ENCODE data around the gene CHCHD4. TPM values are rescaled to one million over a fixed set of nuclear protein-coding genes. Genes with fewer than 3 reads are reported as not detected.

The CHCHD4 gene
- total and polyA plus RNA-seq, 2 of the 8 experiments (the other 6 are each of a cell fraction or from before 2014, with no cell fraction given), result 15.0 to 22.3 TPM

DNA sequence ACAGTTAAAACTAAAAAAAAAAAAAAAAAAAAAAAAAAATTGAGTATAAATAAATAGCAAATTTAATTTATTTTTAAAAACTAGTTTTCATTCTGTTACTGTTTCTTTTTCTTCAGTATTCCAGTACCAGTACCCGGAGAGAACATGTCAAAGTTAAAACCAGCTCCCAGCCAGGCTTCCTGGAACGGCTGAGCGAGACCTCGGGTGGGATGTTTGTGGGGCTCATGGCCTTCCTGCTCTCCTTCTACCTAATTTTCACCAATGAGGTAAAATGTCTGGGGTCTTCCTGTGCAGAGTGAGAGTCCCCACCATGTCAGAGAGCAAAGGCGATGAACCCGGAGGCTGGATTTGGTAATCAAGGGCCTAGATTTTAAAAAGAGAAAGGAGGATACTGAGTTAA is 4.6 kb upstream of the CHCHD4 start:
- H3K79me1 ChIP-seq (ENCODE audit: low read depth, low read length), result peaks cover 5% of the 10 kb centered on the region
- no peak overlapping the region for H2BK120ac ChIP-seq (replicated peaks; ENCODE audit: low read depth, low read length)
- no peak overlapping the region for H3K27ac ChIP-seq (ENCODE audit: low read depth, low read length)
- no peak overlapping the region for H3K56ac ChIP-seq (replicated peaks; ENCODE audit: insufficient read length, low read depth, low read length)
- no peak overlapping the region for H2BK12ac ChIP-seq (ENCODE audit: low read depth, low read length)
- no peak overlapping the region for H4K5ac ChIP-seq (ENCODE audit: insufficient read length, low read depth, low read length)
- peaks cover 6% of the 10 kb centered on the region; the same call in 1 of the 2 replicates for H3K23me2 ChIP-seq (ENCODE audit: low read depth, low read length)
- H3K4ac ChIP-seq (replicated peaks; ENCODE audit: insufficient read length, low read depth, low read length), result no peak overlapping the region
- peaks cover 12 to 30% (median 21%) of the 10 kb centered on the region in 4 experiments for H3K36me3 ChIP-seq (ENCODE audit: control insufficient read depth in 2 of 4, insufficient read depth in 4 of 4, low read length in 3 of 4)
- peaks cover 7 to 22% of the 10 kb centered on the region in 2 experiments for H3K79me2 ChIP-seq (ENCODE audit: control insufficient read depth in 1 of 2, insufficient read depth in 2 of 2, low read length in 2 of 2)
- H3K9ac ChIP-seq (replicated peaks in 1 of 4; ENCODE audit: extremely low read depth in 1 of 4, low read depth in 3 of 4, low read length in 3 of 4), result no peak overlapping the region
- no peak overlapping the region for H3K14ac ChIP-seq (ENCODE audit: insufficient read length)
- H2AK5ac ChIP-seq (ENCODE audit: low read depth, low read length), result no peak overlapping the region
- no peaks in the 10 kb centered on the region for H3K9me3 ChIP-seq (ENCODE audit: insufficient read depth in 2 of 2, low read depth in 1 of 2, low read length in 1 of 2)
- no peak overlapping the region for H4K8ac ChIP-seq (ENCODE audit: extremely low read depth, insufficient read depth, low read length)
- DNase-seq (ENCODE audit: low read depth in 1 of 2, low spot score in 2 of 2) (no peak), FAIRE-seq (no peak)
- WGBS, 2 experiments (ENCODE audit: extremely low coverage in 1 of 2, insufficient coverage in 1 of 2, insufficient read length in 1 of 2, insufficient replicate concordance in 2 of 2, low coverage in 1 of 2, low lambda C conversion rate in 2 of 2, missing lambda C conversion rate in 1 of 2), result 96% methylated on average over 6 of the region's 6 CpGs; no CpG with 5 or more reads in 1 of the 2 experiments
- H3K4me1 ChIP-seq (replicated peaks in 1 of 4; ENCODE audit: control insufficient read depth in 3 of 4, insufficient read depth in 4 of 4, low read length in 3 of 4), result peaks cover 0 to 7% (median 6%) of the 10 kb centered on the region in 4 experiments; a peak in 5 of 7 replicates
- H2BK20ac ChIP-seq (ENCODE audit: low read length), result no peak overlapping the region
- no peak for TF ChIP-seq SAP30 (IDR thresholded peaks at IDR 0.05; ENCODE audit: insufficient read depth, insufficient replicate concordance, low read length)
- TF ChIP-seq CREB1 (IDR thresholded peaks at IDR 0.05), result no peak
- TF ChIP-seq RXRA (IDR thresholded peaks at IDR 0.05; ENCODE audit: insufficient read depth, low read depth, low read length), result no peak
- H2BK15ac ChIP-seq (ENCODE audit: low read length), result no peak overlapping the region
- H2AFZ ChIP-seq (ENCODE audit: low read length), result no peak overlapping the region
- POLR2A ChIA-PET (ENCODE audit: partially characterized antibody), result no interaction called here
- CTCF ChIA-PET (ENCODE audit: partially characterized antibody), result interaction anchor here (1.0 kb wide), 1 partner anchor 13 kb away, joined by 3 read pairs; no protein-coding TSS in a partner anchor
- H2BK5ac ChIP-seq (ENCODE audit: low read depth, low read length), result no peak overlapping the region
- H4K91ac ChIP-seq (replicated peaks; ENCODE audit: insufficient read length, low read length), result no peak overlapping the region
- peaks cover 2 to 15% of the 10 kb centered on the region in 2 experiments for H4K20me1 ChIP-seq (replicated peaks in 1 of 2; ENCODE audit: control insufficient read depth in 1 of 2, insufficient read depth in 2 of 2, low read length in 2 of 2)
- H3K27me3 ChIP-seq (replicated peaks in 1 of 4; ENCODE audit: control insufficient read depth in 3 of 4, extremely low read depth in 1 of 4, insufficient read depth in 3 of 4, low read length in 3 of 4), result no peaks in the 10 kb centered on the region
- no peak overlapping the region for H3K18ac ChIP-seq (ENCODE audit: extremely low read depth, low read length)
- H3K4me3 ChIP-seq (ENCODE audit: extremely low read depth in 1 of 4, insufficient read depth in 2 of 4, low read depth in 3 of 4, low read length in 4 of 4), result no peak overlapping the region
- H3K23ac ChIP-seq (ENCODE audit: insufficient read length), result no peak overlapping the region
- H3K4me2 ChIP-seq (ENCODE audit: insufficient read depth in 1 of 2, low read depth in 2 of 2, low read length in 2 of 2), result no peak overlapping the region

Data from H1 (cell line).